Inflammatory macrophage (primary cell): ENCODE measurements around the gene PRKD2.
"Not testable (repeated sequence)": the region's sequence is repeated elsewhere in the genome, so short reads cannot be mapped to it uniquely, and the experiment has no call there.

Experiments
- DNase-seq, 2 donors: peaks; one replicate each; pipeline ENCODE4 v3.0.0-alpha.2; 2020 to 2022

The PRKD2 gene

GRCh38 chr19:46629546-46630025 is 87.3 kb downstream of the PRKD2 start:
- DNase-seq, result no peak

- not testable (repeated sequence) for DNase-seq
These were observed 87.9 kb downstream of the PRKD2 start for GRCh38 chr19:46628970-46629369.

- DNase-seq, result no peak
These were observed 90.5 kb downstream of the PRKD2 start for GRCh38 chr19:46626446-46626845.

GRCh38 chr19:46625731-46626130 is 91.2 kb downstream of the PRKD2 start:
- DNase-seq, result no peak

- DNase-seq, result peak; percentile 34
These were observed 91.8 kb downstream of the PRKD2 start, which contains the start of gene PTGIR for GRCh38 chr19:46624958-46625661. Gene PTGIR (minus strand): TSS chr19:46625089. CDS start chr19:46624225, 864 bp downstream.
